ENCODE results near the gene USP37. TPM values are rescaled to one million over a fixed set of nuclear protein-coding genes. Genes with fewer than 3 reads are reported as not detected.

USP37 gene
- total RNA-seq, 1 experiment from 2014 or later: 16.1 TPM

GRCh38 chr2:218431878-218432277 lies 136.3 kb downstream of the USP37 start:
- no peak for DNase-seq (ENCODE audit: low read depth)

GRCh38 chr2:218430721-218431120 lies 137.4 kb downstream of the USP37 start:
- no peak for DNase-seq (ENCODE audit: low read depth)

GRCh38 chr2:218429911-218430692 lies 138.0 kb downstream of the USP37 start:
- DNase-seq (ENCODE audit: low read depth): peak; percentile 16

GRCh38 chr2:218428846-218429558 lies 139.1 kb downstream of the USP37 start:
- DNase-seq (ENCODE audit: low read depth): no peak

GRCh38 chr2:218427741-218428140 lies 140.4 kb downstream of the USP37 start:
- no peak for DNase-seq (ENCODE audit: low read depth)

GRCh38 chr2:218425531-218425930 lies 142.6 kb downstream of the USP37 start:
- DNase-seq (ENCODE audit: low read depth): no peak

GRCh38 chr2:218423584-218423983 lies 144.6 kb downstream of the USP37 start:
- DNase-seq (ENCODE audit: low read depth): no peak

- DNase-seq (ENCODE audit: low read depth): no peak
Measured at GRCh38 chr2:218422403-218423086, 145.6 kb downstream of the USP37 start.

- no peak for DNase-seq (ENCODE audit: low read depth)
Measured at GRCh38 chr2:218421027-218421426, 147.1 kb downstream of the USP37 start.

GRCh38 chr2:218419630-218420216 lies 148.4 kb downstream of the USP37 start:
- DNase-seq (ENCODE audit: low read depth): no peak

- DNase-seq (ENCODE audit: low read depth): no peak
Measured at GRCh38 chr2:218418717-218419458, 149.3 kb downstream of the USP37 start, which contains the start of gene VIL1. VIL1 (plus strand) TSS chr2:218419123; CDS start chr2:218423779, 4,656 bp downstream.

GRCh38 chr2:218418321-218418716 lies 149.8 kb downstream of the USP37 start:
- DNase-seq (ENCODE audit: low read depth): no peak

GRCh38 chr2:218407717-218408116 lies 160.4 kb downstream of the USP37 start:
- no peak for DNase-seq (ENCODE audit: low read depth)

GRCh38 chr2:218406949-218407618 lies 161.1 kb downstream of the USP37 start:
- peak; percentile 42 for DNase-seq (ENCODE audit: low read depth)

GRCh38 chr2:218406209-218406948 lies 161.8 kb downstream of the USP37 start:
- DNase-seq (ENCODE audit: low read depth): peak; percentile 96

GRCh38 chr2:218405746-218406208 lies 162.4 kb downstream of the USP37 start:
- DNase-seq (ENCODE audit: low read depth): no peak

GRCh38 chr2:218405086-218405745 lies 162.9 kb downstream of the USP37 start:
- no peak for DNase-seq (ENCODE audit: low read depth)

- DNase-seq (ENCODE audit: low read depth): no peak
Measured at GRCh38 chr2:218404351-218405085, 163.6 kb downstream of the USP37 start.

- no peak for DNase-seq (ENCODE audit: low read depth)
Measured at GRCh38 chr2:218403810-218404209, 164.3 kb downstream of the USP37 start.
